ENCODE measurements around the gene BHLHE23.

GRCh38 chr20:63055575-63056235, 48.9 kb upstream of the BHLHE23 start:
- TF ChIP-seq CTCF (IDR thresholded peaks at IDR 0.05), result no peak
- TF ChIP-seq POLR2A (IDR thresholded peaks at IDR 0.05), result no peak

Data from uterus (tissue), 2 donors.